NK-92 treated with Interleukin-12 subunit alpha and Interleukin-12 subunit beta, amount 100 ng/mL, for 24 hours (cell line): ENCODE measurements around the gene MPZ.
"Not testable (repeated sequence)": the region's sequence is repeated elsewhere in the genome, so short reads cannot be mapped to it uniquely, and the experiment has no call there.

ENCODE experiments used
- DNase-seq: peaks from one replicate; lab custom pipeline; 2025; lab: John Stamatoyannopoulos, UW

MPZ gene

DNA sequence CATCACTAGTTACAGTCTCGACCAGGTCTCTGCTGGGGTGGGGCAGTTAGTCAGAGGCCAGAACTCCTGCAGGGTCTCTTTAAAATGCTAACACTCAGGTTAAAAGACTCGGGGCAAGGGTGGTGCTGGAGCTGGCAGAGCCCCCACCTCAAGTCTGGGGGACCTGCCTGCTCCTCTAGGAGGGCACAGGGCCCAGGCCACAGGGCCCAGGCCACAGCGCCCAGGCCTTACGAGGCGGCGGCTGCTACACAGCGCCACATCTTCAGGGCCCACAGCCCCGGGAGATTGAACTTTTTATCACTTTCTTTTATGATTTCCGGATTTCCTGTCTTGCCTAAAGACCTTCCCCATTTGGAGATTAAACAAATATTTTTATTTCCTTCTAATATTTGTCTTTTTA lies 10.4 kb downstream of the MPZ start:
- DNase-seq, result no peak

DNA sequence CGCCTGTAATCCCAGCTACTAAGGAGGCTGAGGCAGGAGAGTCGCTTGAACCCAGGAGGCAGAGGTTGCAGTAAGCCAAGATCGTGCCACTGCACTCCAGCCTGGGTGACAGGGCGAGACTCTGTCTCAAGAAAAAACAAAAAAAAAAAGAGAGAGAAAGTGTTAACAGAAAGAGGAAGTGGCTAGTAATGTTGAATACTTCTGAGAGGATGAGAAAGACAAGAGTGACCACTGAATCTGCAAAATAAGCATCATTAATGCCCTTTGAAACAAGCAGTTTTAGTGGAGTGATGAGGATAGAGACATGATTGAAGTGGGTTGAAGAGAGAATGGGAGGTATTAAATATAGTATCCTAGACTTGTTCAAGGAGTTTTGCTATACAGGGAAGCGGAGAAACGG lies 11.7 kb downstream of the MPZ start:
- no peak for DNase-seq

DNA sequence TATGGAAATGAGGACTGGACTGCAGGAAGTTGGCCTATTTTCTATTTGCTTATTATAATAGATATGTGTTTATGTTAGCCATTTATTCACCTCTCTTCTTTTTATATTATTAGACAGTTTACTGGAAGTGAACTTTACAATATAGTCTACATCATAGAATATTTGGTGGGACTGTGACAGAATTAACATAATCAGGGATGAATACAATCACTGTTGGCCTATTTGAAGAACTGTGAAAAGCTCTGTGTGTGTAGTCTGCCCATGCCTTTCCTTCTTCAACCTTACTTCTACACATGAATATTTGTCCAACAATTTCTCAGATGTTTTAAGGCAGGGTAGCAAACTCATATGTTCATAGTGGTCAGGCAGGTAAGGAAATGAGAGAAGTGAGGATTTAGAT lies 12.4 kb downstream of the MPZ start:
- DNase-seq, result no peak

DNA sequence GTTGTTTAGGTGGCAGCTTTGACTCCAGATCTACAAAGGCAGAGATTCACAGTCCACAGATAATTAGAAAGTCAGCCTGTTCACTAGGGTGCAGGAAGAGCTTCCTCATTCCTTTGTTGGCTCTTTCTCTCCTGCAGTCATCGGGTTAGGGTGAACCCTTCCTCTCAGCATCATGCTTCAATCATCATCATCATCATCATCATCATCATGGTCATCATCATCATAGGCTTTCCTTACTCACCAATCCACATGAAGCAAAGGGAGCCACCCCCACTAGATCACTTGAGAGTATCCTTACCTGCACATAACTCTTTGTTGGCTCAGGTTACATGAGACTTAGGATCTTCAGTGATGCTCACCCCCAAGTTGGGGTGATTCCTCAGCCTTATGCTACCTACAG lies 19.0 kb downstream of the MPZ start:
- DNase-seq, result no peak

DNA sequence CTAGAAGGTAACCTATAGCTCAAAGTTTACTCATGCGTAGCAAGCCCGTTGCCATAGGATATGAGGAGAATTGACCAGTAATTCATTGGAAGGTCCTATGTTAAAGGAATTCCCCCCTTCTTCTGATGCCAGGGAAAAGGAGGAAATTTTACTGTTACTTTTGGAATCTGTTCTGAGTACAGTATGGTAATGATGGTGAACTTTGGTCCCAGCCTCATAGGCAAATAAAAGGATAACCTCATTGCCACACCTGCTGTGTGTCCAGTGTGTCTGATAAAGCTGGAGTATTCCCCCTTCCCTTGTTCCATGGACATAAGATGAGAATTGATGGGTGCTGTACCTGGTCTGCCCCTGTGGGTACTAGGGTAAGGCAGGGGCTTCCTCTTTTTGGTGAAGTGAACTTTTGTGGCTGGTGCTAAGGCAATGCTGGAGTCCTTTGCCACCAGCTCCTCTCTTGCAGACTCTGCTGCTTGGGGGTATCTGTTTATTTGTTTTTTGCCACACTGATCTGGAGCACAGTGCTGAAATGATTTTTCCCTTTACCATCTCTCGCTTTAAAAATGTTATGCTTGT lies 22.2 kb downstream of the MPZ start:
- DNase-seq, result no peak

DNA sequence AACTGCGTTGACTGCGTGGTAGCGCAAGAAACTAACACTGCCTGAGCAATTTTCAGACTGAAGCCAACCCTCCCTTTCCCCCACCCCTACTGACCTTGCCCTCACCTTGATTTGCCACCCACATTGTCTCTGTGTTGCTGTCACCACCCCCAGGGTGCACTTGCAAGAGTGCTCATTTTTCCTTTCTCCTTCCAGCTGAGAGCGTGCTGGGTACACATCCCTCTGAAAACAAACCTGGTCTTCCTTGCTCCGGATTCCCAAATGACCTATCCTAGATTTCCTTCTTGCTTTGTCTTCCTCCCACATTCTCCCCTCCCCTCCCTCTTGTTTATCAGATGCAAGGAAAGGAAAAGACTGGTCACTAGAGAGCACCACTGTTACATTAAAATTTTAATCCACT lies 24.2 kb downstream of the MPZ start:
- DNase-seq, result no peak

DNA sequence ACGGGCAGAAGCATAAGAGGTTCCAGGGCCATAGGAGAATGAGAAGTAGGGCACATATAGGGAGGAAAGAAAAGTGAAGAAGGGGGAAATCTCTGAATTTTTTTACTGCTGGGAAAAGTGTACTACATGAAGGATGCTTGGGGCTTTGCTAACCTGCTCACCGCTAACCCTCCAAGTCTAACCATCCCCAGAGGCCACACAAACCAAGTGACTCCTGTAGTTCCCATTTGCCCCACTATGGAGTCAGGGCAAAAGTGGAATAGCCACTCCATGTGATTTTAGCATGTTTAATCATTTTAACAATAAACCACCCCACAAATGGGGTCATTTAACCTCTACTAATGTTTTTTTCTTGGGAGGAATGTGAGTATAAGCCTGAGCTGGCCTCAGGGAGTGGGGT lies 24.7 kb downstream of the MPZ start:
- no peak for DNase-seq

DNA sequence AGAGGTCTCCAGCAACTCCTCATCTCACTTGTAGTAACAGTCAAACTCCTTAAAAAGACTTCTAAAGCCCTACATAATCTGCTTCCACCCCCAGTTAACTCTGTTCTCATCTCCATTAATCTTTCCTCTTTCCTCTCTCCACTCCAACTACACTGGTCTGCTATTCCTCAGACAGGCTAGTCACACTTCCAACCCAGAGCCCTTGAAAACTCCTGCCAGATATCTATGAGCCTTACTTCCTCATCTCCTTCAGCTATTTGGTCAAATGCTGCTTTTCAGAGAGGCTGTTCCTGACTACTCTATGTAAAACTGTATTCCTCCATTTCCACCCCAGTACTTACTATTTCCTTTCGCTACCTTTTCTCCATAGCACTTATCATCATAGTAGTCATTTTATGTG lies 26.8 kb downstream of the MPZ start:
- no peak for DNase-seq

DNA sequence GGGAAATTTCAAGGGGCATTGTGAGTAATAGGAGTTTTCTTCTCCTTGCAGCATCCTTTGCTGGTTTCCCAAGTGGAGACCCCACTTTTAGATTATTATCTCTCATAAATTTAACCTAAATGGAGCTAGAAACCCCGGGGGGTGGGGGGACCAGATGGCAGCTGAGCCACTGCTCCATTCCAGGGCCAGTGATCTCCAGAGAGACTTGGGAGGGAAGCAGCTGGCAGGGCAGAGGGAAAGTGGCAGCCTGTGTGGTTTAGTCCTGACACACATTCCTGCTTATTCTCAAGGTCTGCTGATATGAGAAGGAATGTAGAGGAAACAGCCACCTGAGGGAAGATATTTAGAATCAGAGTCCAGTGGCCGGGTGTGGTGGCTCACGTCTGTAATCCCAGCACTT lies 34.9 kb downstream of the MPZ start:
- no peak for DNase-seq

DNA sequence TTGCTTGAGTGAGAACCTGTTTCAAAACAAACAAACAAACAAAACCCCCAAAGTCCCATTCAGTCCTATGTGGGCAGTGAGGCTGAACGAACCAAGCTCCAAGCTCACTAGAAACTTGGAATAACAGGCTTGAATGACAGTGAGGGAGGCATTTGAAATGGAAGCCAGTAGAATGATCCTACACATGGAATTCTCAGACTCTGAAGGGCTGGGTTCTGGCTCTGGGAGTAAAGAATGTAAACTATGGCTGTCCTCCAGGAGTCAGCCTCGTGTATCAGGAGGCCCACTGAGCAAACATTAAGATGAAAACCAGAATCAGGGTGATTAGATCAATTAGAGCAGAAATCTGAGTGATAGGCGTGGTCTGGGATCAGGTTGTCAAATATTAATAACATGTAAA lies 36.4 kb downstream of the MPZ start:
- no peak for DNase-seq

DNA sequence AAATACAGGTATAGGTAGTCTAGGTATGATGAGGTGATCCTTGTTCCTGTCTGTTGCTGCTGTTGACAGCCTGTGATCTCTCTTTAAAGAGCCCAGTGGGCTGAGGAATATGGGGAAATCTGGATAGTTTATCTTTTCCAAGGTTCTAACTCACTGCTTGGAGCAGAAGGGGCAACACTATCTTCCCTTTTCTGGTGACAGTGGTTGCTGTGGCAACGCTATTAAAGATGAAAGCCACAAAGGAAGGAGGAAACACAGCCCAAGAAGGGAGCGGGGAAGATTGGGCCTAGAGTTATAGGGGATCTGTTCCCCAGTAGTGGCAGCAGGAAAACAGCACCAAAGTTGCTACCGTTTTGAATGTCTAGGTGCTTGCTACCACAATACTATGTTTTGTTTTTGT lies 42.4 kb downstream of the MPZ start:
- DNase-seq, result no peak

DNA sequence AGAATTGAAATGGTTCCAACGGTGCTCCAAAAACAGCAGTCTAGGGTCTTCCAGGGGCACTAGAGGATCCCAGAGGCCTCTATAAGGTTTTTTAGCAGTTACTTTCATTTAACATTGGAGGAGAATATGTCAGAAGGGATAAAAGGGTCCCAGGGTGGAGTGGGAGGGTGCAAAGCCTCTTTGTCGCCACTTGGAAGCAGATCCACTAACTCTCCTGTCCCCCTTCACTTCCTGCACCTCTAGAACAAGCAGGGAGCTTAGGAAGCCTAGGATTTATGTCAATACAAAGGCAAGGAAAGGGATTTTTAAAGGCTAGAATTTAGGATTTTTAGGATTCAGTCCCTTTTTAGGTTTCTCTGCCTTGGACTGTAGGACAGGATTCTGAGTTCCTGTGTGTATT lies 42.9 kb downstream of the MPZ start:
- DNase-seq, result no peak

DNA sequence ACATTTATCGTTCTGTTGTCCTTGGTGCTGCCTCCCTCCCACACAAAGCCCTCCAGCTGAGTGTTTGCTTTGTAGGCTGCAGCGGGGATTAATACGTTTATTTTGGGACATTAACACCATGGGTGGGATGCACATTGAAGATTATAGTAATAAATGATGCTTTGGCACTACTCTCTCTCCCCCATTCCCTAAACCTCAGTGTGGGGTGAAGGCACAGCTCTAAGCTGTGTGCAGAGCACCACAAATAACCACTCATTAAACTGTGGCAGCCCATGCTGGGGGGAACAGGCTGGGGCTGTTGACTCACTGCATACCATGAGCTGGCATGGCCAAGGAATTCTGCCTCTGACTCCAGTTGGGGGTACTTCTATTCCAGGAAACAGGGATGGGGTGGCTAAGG lies 43.6 kb downstream of the MPZ start:
- DNase-seq, result no peak

DNA sequence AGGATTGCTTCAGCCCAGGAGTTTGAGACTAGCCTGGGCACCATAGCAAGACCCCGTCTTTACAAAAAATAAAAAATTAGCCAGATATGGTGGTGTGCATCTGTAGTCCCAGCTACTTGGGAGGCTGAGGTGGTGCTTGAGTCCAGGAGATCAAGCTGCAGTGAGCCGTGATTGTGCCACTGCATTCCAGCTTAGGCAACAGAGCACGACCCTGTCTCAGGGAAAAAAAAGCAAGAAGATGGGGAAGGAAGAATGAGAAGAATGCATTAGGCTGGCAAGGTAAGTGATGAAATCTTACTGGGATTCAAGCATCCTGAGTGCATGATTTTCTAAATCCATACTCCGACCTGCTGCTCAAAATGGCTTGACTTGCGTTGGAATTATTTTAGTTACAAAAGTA lies 44.5 kb downstream of the MPZ start:
- no peak for DNase-seq

DNA sequence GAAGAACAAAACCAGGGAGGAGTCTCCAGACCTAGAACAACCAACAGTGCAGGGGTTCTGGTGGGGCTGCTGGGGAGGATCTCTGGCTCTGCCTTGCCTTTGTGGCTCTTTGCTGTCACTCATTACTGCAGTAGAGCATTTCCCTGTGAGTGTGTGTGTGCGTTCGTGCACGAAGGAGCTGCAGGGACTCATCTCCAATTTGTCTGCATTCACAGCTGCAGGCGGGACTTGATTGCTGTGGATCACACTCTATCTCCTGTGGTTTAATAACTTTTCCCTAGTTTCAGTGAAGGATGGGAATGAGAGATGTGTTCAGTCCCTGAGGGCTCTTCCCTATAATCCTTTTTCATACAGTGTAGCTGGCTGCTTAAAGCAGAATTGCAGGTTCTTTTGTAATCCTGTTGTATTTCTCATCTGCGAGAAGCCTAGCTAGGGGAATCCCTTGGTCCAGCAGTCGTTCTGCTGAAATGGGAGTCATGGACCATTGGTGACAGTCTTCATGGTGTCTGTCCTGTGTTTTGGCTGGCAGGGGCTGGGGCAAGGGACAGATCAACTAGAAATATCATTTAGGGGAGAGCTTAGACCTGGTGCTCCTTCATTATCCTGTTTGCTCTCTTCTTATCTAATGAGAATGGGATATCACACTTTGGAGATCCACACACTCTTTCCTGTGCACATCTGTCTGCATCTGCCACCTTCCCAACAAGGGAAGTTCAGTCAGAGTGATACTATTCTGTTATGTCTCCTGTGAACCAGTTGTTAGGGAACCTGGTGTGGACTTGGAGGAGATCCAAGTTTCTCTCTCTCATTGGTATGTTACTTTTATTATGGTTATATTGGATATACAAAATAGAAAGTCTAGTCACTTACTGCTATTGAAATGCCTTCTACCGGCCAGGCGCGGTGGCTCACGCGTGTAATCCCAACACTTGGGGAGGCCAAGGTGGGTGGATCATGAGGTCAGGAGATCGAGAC lies 48.2 kb downstream of the MPZ start:
- DNase-seq, result no peak

DNA sequence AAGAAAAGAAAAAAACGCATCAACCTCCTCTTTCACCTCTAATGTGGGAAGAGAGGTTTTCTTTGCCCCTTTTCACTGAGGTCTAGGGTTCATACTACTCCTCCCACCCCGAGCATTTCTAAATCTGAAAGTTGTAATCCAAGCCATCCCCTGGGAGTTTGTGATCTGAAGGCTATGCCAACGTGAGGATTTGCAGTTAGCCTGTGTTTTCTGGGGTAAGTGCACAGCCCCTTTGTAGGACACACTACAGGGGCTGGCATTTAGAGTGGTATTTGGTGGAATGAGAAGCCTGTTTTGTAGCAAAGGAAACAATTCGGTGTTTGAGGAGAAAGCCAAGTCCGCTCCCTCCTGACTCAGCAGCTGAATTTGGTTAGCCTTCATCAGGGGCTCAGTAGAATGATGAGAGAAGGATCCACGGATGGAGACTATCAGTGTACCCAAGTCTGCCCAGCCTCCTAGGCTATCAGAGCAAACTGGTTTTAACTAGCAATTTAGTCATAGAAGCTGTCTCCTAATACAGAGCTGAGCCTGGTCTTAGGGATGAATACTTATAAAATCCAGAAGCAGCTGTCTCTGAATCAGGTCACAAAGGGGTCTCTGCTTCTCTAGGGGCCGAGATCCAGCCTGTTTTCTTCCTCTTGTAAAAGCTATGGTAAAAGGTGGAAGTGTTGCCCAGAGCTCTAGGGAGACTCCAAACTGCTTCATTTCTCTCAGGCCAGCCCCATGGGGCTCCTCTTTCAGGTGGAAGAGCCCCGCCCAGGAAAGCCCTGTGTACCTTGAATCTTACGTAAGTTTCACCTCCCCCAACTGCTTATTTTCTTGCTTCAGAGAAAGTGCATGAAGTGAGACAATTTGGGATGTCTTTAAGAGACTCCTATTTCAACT lies 49.1 kb downstream of the MPZ start:
- DNase-seq, result no peak

DNA sequence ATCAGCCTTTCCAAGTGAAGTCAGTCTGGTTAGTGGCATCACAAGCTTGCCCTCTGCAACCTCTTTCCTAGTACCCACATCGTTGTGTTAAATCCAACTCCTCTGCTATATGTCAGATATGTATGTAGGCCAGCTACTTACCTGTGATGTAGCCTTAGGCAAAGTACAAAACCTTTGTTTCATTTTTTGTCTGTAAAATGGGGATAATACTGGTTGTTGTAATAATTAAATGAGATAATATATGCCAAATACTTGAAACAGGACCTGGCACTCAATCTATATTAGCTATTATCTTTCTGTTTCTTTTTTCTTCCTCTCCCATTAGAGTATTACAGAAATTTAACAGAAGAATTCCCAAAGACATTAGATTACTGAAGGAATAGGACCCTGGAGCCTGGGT lies 50.0 kb downstream of the MPZ start:
- no peak for DNase-seq

DNA sequence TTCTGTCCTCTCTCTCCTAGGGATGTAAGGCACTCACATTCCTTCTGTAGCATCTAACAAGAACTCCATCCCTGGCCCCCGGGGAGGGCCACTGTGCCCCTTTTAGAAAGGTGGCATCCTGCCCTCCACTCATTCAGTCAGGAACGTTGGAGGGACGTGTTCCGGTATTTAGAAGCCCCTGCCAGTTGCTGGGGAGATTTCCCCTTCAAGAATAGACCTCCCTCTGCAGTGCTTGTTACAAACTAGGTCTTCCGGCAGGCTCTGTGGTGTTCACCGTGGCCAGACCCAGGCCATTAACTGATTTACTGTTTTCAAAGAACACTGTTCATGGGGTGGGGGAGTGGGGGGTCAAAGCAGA lies 50.4 kb downstream of the MPZ start:
- no peak for DNase-seq

DNA sequence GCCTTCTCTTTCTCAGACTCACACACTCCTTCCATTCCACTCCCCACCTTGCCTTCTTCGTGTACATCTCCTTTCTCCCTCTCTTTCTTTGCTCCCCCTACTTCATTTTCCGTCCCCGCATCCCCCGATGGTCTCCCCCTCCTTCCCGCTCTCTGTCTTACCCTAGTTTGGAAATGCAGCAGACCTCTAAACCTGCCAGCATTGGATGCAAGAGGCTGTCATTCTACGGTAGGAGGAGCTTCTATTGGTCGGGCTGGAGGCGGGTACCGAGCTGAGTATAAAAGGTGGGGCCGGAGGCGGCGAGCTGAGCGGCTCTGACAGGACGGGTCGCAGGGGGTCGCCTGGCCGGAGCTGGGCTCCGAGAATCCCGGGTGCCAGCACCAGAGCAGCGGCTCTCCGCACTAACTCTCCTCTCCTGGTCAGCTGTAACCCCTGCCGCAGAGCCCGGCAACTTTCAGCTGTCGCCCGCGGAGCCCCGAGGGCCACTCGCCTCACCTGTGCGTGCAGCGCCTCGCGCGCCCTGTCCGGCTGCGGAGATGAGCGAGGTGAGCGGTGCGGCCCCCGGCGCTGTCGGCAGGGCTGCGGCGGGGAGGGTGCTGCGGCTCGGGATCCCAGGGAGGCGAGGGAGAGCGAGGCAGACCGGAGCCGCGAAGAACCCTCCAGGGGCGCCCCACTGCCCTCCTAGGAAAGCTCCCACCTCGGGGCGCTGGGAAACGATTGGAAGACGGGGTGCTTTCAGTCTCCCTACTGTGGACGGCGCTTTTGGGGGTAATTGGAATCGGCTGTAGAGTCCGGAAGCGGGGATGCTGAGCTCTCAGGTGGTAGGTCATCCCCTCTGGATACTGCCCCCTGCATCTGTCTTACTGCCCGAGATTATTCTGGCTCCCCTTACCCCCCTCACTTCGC lies 51.1 kb downstream of the MPZ start, which contains the start of gene PCP4L1:
Gene PCP4L1, plus strand, starts transcription at position 307 of the 906 bp plus-strand sequence. Its CDS starts 230 bp downstream, at position 537.
- DNase-seq, result no peak

DNA sequence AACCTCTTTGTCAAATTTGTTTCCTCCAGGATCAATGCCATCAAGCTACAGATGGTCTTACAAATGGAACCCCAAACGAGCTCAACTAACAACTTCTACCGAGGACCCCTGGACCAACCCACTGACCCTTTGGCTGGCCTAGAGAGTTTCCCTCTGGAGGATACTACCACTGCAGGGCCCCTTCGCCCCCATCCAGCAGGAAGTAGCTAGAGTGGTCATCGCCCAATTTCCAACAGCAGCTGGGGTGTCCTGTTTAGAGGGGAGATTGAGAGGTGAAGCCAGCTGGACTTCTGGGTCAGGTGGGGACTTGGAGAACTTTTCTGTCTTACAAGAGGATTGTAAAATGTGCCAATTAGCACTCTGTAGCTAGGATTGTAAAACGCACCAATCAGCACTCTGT lies 52.7 kb downstream of the MPZ start:
- not testable (repeated sequence) for DNase-seq

DNA sequence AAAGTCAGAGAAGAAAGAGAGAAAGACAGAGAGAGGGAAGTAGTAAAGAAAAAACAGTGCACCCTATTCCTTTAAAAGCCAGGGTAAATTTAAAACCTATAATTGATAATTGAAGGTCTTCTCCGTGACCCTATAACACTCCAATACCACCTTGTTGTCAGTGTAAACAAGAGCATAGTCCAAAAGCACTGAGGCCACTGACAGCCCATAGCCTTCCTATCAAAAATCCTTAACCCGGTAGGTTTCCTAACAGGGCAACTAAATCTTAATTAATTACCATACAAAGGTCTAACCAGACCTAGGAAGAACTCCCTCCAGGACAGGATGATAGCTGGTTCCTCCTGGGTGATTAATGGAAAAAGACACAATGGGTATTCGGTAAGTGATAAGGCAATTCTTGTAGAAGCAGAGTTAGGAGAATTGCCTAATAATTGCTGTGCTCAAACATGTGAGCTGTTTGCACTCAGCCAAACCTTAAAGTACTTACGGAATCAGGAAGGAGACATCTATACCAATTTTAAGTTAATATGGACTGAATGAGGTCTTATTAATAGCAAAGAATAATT lies 53.7 kb downstream of the MPZ start:
- DNase-seq, result not testable (repeated sequence)
